Mesenchymal stem cell (in vitro differentiated cells and primary cell): Measurements from ENCODE around the gene PLCB1.

Experiments
- DNase-seq: peaks from one replicate; pipeline ENCODE4 v3.0.0-alpha.2; 2013
- H2AFZ ChIP-seq: one replicate; pipeline ENCODE4 v1.6.1; 2013; ENCODE audit warnings: low read depth, mild to moderate bottlenecking, control low read depth, inconsistent platforms, low read length, moderate library complexity
- H2AK5ac ChIP-seq: 2 replicates; pipeline ENCODE4 v1.6.1; 2013; ENCODE audit warnings: low read length, moderate library complexity, mild to moderate bottlenecking, inconsistent platforms; ENCODE audit not compliant: severe bottlenecking
- H2BK120ac ChIP-seq: one replicate; pipeline ENCODE4 v1.6.1; 2013; ENCODE audit warnings: low read depth, mild to moderate bottlenecking, inconsistent platforms, low read length, moderate library complexity
- H2BK12ac ChIP-seq, 2 experiments: one replicate each; pipeline ENCODE4 v1.6.1; 2013; ENCODE audit warnings: inconsistent platforms in 2 of 2, low read length in 2 of 2, mild to moderate bottlenecking in 2 of 2, moderate library complexity in 2 of 2, control low read depth in 1 of 2
- H2BK15ac ChIP-seq: one replicate; pipeline ENCODE4 v1.6.1; 2013; ENCODE audit warnings: mild to moderate bottlenecking, low read depth, inconsistent platforms; ENCODE audit not compliant: poor library complexity, severe bottlenecking
- H2BK5ac ChIP-seq: 2 replicates; pipeline ENCODE4 v1.6.1; 2013; ENCODE audit warnings: low read depth, mild to moderate bottlenecking, low read length, control low read depth, inconsistent platforms; ENCODE audit not compliant: poor library complexity, severe bottlenecking
- H3K14ac ChIP-seq, 2 experiments: one replicate each; pipeline ENCODE4 v1.6.1; 2013; ENCODE audit warnings: inconsistent platforms in 2 of 2, low read length in 2 of 2, control low read depth in 1 of 2, mild to moderate bottlenecking in 1 of 2, moderate library complexity in 1 of 2
- H3K18ac ChIP-seq, 2 experiments: one replicate each; pipeline ENCODE4 v1.6.1; 2013; ENCODE audit warnings: inconsistent platforms in 2 of 2, low read length in 2 of 2, control low read depth in 1 of 2, low read depth in 1 of 2, mild to moderate bottlenecking in 1 of 2
- H3K23ac ChIP-seq, 2 experiments: one replicate each; pipeline ENCODE4 v1.6.1; 2013; ENCODE audit warnings: inconsistent platforms in 2 of 2, low read length in 2 of 2, mild to moderate bottlenecking in 2 of 2, moderate library complexity in 2 of 2, control low read depth in 1 of 2
- H3K27ac ChIP-seq: 2 replicates; pipeline ENCODE4 v1.5.1; 2013; ENCODE audit warnings: mild to moderate bottlenecking, moderate library complexity, low read length, control low read depth, inconsistent platforms; ENCODE audit not compliant: poor library complexity, severe bottlenecking
- H3K27me3 ChIP-seq, 2 experiments: 2 replicates each; pipeline versions ENCODE4 v1.6.1 to v1.7.0; 2013; ENCODE audit warnings: low read length in 2 of 2, mild to moderate bottlenecking in 2 of 2, moderate library complexity in 2 of 2, control low read depth in 1 of 2, inconsistent platforms in 1 of 2; ENCODE audit not compliant: control insufficient read depth in 1 of 2, insufficient read depth in 1 of 2
- H3K36me3 ChIP-seq, 2 experiments: 2 replicates each; pipeline versions ENCODE4 v1.6.1 to v1.7.0; 2013; ENCODE audit warnings: low read length in 2 of 2, control low read depth in 1 of 2, inconsistent platforms in 1 of 2, low read depth in 1 of 2, mild to moderate bottlenecking in 1 of 2; ENCODE audit not compliant: insufficient read depth in 2 of 2, control insufficient read depth in 1 of 2
- H3K4ac ChIP-seq, 2 experiments: one replicate each; pipeline ENCODE4 v1.6.1; 2013; ENCODE audit warnings: inconsistent platforms in 2 of 2, low read length in 2 of 2, mild to moderate bottlenecking in 2 of 2, moderate library complexity in 2 of 2, control low read depth in 1 of 2, low read depth in 1 of 2
- H3K4me1 ChIP-seq: 2 replicates; pipeline ENCODE4 v1.6.1; 2013; ENCODE audit warnings: low read depth, low read length, control low read depth; ENCODE audit not compliant: control insufficient read depth, insufficient read depth
- H3K4me2 ChIP-seq: 2 replicates; pipeline ENCODE4 v1.6.1; 2013; ENCODE audit warnings: low read length, mild to moderate bottlenecking, inconsistent platforms; ENCODE audit not compliant: poor library complexity, severe bottlenecking
- H3K4me3 ChIP-seq, 2 experiments: 2 replicates each; pipeline versions ENCODE4 v1.5.1 to v1.7.0; 2013; ENCODE audit warnings: low read length in 2 of 2, mild to moderate bottlenecking in 2 of 2, control low read depth in 1 of 2, low read depth in 1 of 2; ENCODE audit not compliant: insufficient read depth in 1 of 2
- H3K79me1 ChIP-seq: replicated peaks from 2 replicates; pipeline ENCODE4 v1.6.1; 2013; ENCODE audit warnings: mild to moderate bottlenecking, control low read depth, low read length, inconsistent platforms; ENCODE audit not compliant: poor library complexity, severe bottlenecking
- H3K9ac ChIP-seq: 2 replicates; pipeline ENCODE4 v1.7.0; 2013; ENCODE audit warnings: mild to moderate bottlenecking, low read length, moderate library complexity
- H3K9me3 ChIP-seq: 2 replicates; pipeline ENCODE4 v1.7.0; 2013; ENCODE audit warnings: mild to moderate bottlenecking, low read length; ENCODE audit not compliant: control insufficient read depth
- H4K8ac ChIP-seq: one replicate; pipeline ENCODE4 v1.6.1; 2013; ENCODE audit warnings: inconsistent platforms, mild to moderate bottlenecking, low read length, moderate library complexity
- H4K91ac ChIP-seq: one replicate; pipeline ENCODE4 v1.6.1; 2013; ENCODE audit warnings: mild to moderate bottlenecking, low read length, inconsistent platforms
- WGBS: methylation state at CpG from one replicate; pipeline ENCODE4 v1.1.7; 2013; ENCODE audit warnings: mixed read lengths; 5-methylcytosine and 5-hydroxymethylcytosine counted together

The PLCB1 gene

GRCh38 chr20:8783734-8784133, 651.7 kb downstream of the PLCB1 start:
- Histone ChIP-seq H3K4me3 (no peak overlapping the region), H2BK120ac (no peak overlapping the region), H3K4me1 (no peaks in the 10 kb centered on the region), H3K27ac (no peak overlapping the region), H2BK15ac (no peak overlapping the region), H3K4me2 (no peak overlapping the region), H3K79me1 (no peaks in the 10 kb centered on the region), H3K14ac (no peak overlapping the region), H4K91ac (no peak overlapping the region), H2BK5ac (no peak overlapping the region), H3K4ac (no peak overlapping the region), H3K36me3 (no peaks in the 10 kb centered on the region), H2BK12ac (no peak overlapping the region), H3K23ac (no peak overlapping the region), H2AK5ac (no peak overlapping the region), H2AFZ (no peak overlapping the region), H3K9ac (no peak overlapping the region), H4K8ac (no peak overlapping the region), H3K27me3 (no peaks in the 10 kb centered on the region), H3K9me3 (no peaks in the 10 kb centered on the region), H3K18ac (no peak overlapping the region)
- no peak for DNase-seq
- no CpG with 5 or more reads among the region's 1 CpG for WGBS

GRCh38 chr20:8786383-8786782, 654.3 kb downstream of the PLCB1 start:
- Histone ChIP-seq H3K4me3 (no peak overlapping the region), H2BK5ac (no peak overlapping the region), H3K9me3 (no peaks in the 10 kb centered on the region), H3K79me1 (no peaks in the 10 kb centered on the region), H4K91ac (no peak overlapping the region), H4K8ac (no peak overlapping the region), H2AK5ac (no peak overlapping the region), H2BK120ac (no peak overlapping the region), H3K9ac (no peak overlapping the region), H3K14ac (no peak overlapping the region), H3K27me3 (no peaks in the 10 kb centered on the region), H3K36me3 (peaks cover 0 to 3% of the 10 kb centered on the region in 2 experiments), H2BK15ac (no peak overlapping the region), H3K4me2 (no peak overlapping the region), H3K27ac (no peak overlapping the region), H2BK12ac (no peak overlapping the region), H3K4ac (no peak overlapping the region), H2AFZ (no peak overlapping the region), H3K23ac (no peak overlapping the region), H3K4me1 (no peaks in the 10 kb centered on the region), H3K18ac (no peak overlapping the region)
- WGBS: 94% methylated on average over 5 of the region's 6 CpGs
- DNase-seq: no peak

- Histone ChIP-seq H3K18ac (no peak overlapping the region), H3K14ac (no peak overlapping the region), H3K27ac (no peak overlapping the region), H2BK120ac (no peak overlapping the region), H3K79me1 (no peaks in the 10 kb centered on the region), H2AK5ac (peak overlapping the region; percentile 37), H3K4me1 (no peaks in the 10 kb centered on the region), H3K4ac (no peak overlapping the region), H3K27me3 (no peaks in the 10 kb centered on the region), H2AFZ (no peak overlapping the region), H4K91ac (no peak overlapping the region), H3K4me3 (no peak overlapping the region), H2BK5ac (no peak overlapping the region), H3K9ac (no peak overlapping the region), H3K4me2 (no peak overlapping the region), H3K9me3 (no peaks in the 10 kb centered on the region), H4K8ac (no peak overlapping the region), H2BK12ac (no peak overlapping the region), H3K23ac (no peak overlapping the region), H3K36me3 (peaks cover 0 to 8% of the 10 kb centered on the region in 2 experiments), H2BK15ac (no peak overlapping the region)
- WGBS: 98% methylated on average over 1 of the region's 3 CpGs
- no peak for DNase-seq
Measured at GRCh38 chr20:8787090-8787489, 655.0 kb downstream of the PLCB1 start.

- H3K23ac ChIP-seq: no peak overlapping the region
- H3K79me1 ChIP-seq: no peaks in the 10 kb centered on the region
- H2AFZ ChIP-seq: no peak overlapping the region
- no peak overlapping the region for H4K91ac ChIP-seq
- H3K4me2 ChIP-seq: no peak overlapping the region
- no peak overlapping the region for H3K18ac ChIP-seq
- H3K27ac ChIP-seq: no peak overlapping the region
- H2AK5ac ChIP-seq: no peak overlapping the region
- H3K36me3 ChIP-seq: peaks cover 0 to 11% of the 10 kb centered on the region in 2 experiments
- H3K4ac ChIP-seq: no peak overlapping the region
- no peak overlapping the region for H3K9ac ChIP-seq
- H4K8ac ChIP-seq: no peak overlapping the region
- H3K14ac ChIP-seq: no peak overlapping the region
- H3K4me3 ChIP-seq: no peak overlapping the region
- H2BK12ac ChIP-seq: no peak overlapping the region
- DNase-seq: no peak
- no peaks in the 10 kb centered on the region for H3K9me3 ChIP-seq
- 100% methylated on average over 2 of the region's 2 CpGs for whole genome bisulfite sequencing
- H2BK120ac ChIP-seq: no peak overlapping the region
- no peaks in the 10 kb centered on the region for H3K4me1 ChIP-seq
- no peak overlapping the region for H2BK15ac ChIP-seq
- H2BK5ac ChIP-seq: no peak overlapping the region
- no peaks in the 10 kb centered on the region for H3K27me3 ChIP-seq
Measured at GRCh38 chr20:8788275-8788674, 656.2 kb downstream of the PLCB1 start.
